C4-2B (cell line): ENCODE data around the gene SSBP3.

ENCODE experiments used
- H3K27ac ChIP-seq: fragments of 450-650 bp; 2 replicates; pipeline ENCODE4 v1.5.1; 2017
- CTCF ChIP-seq: fragments of 450-650 bp; conservative IDR thresholded peaks from 2 replicates; pipeline ENCODE4 v1.5.1; 2017; ENCODE audit warnings: mild to moderate bottlenecking
- ZFX ChIP-seq: fragments of 450-650 bp; IDR thresholded peaks from 2 replicates; pipeline ENCODE4 v1.6.1; 2017

The SSBP3 gene

DNA sequence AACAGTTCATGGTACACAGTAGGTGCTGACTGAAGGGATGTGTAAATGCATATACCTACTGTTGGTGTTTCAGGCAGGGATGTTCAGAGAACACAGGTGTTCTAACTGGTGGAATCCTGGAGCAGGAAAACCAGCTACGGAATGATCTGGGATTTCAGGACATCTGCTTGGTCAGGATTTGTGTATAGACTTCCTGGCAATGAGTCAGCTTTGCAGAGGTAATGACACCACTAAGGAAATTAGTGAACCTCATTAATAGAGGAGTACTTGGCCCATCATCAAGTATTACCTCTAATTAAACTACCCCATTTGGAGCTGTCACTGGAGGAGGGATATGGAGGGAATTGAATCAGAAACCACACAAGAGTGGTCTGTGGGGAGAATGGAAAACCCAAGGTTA is 198.9 kb downstream of the SSBP3 start:
- no peak overlapping the region for H3K27ac ChIP-seq
- TF ChIP-seq CTCF: no peak
- no peak for TF ChIP-seq ZFX

DNA sequence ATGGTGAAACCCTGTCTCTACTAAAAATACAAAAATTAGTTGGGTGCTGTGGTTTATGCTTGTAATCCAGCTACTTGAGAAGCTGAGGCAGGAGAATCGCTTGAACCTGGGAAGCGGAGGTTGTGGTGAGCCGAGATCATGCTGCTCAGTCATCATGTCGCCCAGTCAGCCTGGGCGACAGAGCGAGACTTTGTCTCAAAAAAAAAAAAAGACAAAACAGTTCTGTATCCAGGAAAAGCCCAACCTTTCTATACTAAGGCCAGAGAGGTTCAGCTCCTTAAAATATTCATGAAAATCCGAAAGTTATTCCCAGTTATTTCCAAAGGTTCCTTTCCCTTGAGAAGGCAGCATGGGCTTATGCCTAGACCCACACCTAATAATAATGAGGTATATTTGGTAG is 202.0 kb downstream of the SSBP3 start:
- no peak for TF ChIP-seq ZFX
- no peak for TF ChIP-seq CTCF
- H3K27ac ChIP-seq: no peak overlapping the region

DNA sequence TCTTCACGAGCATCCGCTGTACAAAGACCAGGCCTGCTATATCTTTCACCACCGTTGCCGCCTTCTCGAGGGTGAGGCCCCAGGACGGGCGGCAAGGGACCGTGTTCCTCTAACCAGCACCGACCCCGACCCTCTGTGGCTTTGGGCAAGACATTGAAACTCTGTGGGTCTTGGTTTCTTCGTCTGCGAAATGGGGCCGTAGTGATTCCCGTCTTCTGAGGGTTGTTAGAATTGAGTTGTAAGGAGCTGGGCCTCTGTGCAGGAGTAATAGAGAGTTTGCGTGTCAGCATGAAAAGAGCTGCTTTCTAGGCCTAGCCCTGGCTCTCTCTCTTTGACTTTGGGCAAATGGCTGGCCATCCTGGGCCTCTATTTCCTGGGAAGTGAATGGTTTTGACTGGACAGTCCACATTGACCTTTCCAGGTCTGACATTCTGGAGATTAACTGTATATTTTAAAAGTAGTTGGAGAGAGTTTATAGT is 205.6 kb downstream of the SSBP3 start:
- peak; percentile 61; the same call in 1 of the 2 replicates for TF ChIP-seq ZFX
- TF ChIP-seq CTCF: no peak
- peak overlapping the region; percentile 86 for H3K27ac ChIP-seq

DNA sequence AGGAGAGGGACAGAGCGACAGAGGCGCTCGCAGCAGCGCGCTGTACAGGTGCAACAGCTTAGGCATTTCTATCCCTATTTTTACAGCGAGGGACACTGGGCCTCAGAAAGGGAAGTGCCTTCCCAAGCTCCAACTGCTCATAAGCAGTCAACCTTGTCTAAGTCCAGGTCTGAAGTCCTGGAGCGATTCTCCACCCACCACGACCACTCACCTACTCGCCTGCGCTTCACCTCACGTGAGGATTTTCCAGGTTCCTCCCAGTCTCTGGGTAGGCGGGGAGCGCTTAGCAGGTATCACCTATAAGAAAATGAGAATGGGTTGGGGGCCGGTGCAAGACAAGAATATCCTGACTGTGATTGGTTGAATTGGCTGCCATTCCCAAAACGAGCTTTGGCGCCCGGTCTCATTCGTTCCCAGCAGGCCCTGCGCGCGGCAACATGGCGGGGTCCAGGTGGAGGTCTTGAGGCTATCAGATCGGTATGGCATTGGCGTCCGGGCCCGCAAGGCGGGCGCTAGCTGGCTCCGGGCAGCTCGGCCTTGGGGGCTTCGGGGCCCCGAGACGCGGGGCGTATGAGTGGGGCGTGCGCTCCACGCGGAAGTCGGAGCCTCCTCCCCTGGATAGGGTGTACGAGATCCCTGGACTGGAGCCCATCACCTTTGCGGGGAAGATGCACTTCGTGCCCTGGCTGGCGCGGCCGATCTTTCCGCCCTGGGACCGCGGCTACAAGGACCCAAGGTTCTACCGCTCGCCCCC is 206.3 kb downstream of the SSBP3 start, which contains the start of the genes CYB5RL and MRPL37:
CYB5RL (minus strand) TSS at position 266 of the 754 bp plus-strand sequence. CDS start 4,414 bp downstream, outside the sequence.
MRPL37 (plus strand) TSS at position 403 of the 754 bp plus-strand sequence; CDS start at position 480, 77 bp downstream.
- peak within 1 kb of the TSS; percentile 86 for H3K27ac ChIP-seq
- TF ChIP-seq ZFX: peak; percentile 67
- no peak for TF ChIP-seq CTCF

DNA sequence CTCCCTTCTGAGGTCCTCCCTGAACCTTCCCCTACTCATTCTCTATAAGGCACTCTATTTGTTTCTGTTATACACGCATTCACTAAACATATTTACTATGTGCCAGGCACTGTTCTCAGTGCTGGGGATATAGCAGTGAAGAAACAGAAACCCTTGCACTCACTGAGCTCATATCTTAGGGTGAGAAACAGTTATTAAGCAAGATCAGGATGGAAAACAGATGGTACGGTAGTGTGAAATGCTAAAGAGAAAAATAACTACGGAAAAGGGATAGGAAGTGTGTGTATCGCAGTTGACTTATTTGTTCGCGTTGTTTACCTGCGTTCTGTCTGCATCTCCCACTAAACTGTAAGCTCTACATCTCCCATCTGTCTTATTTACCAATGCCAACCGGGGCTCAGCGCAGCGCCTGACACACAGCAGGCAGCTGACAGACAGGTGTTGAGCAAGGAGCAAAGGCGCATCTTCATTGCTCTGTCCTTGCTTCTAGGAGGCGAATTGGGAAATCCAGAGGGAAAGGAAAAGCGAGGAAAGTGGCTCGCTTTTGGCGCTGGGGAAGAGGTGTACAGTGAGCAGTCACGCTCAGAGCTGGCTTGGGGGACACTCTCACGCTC is 206.9 kb downstream of the SSBP3 start:
- H3K27ac ChIP-seq: peak overlapping the region; percentile 86
- no peak for TF ChIP-seq ZFX
- TF ChIP-seq CTCF: no peak

- TF ChIP-seq ZFX: no peak
- no peak overlapping the region for H3K27ac ChIP-seq
Measured at GRCh38 chr1:54193453-54193852, 212.7 kb downstream of the SSBP3 start.

- TF ChIP-seq ZFX (no peak), CTCF (no peak)
- no peak overlapping the region for H3K27ac ChIP-seq
Measured at GRCh38 chr1:54191525-54191924, 214.7 kb downstream of the SSBP3 start.
